ENCODE measurements around the gene SLC4A3.

The SLC4A3 gene

GRCh38 chr2:219661197-219661954 lies 33.9 kb downstream of the SLC4A3 start:
- Histone ChIP-seq H4K8ac (ENCODE audit: low read length) (no peak overlapping the region), H3K4me2 (ENCODE audit: low read length, poor library complexity, severe bottlenecking) (no peak overlapping the region), H3K9me3 (ENCODE audit: control insufficient read depth, low read length) (no peaks in the 10 kb centered on the region), H3K4me3 (ENCODE audit: insufficient read depth in 1 of 2, low read depth in 1 of 2, low read length in 2 of 2) (no peak overlapping the region), H3K79me1 (replicated peaks; ENCODE audit: low read length, poor library complexity, severe bottlenecking) (no peaks in the 10 kb centered on the region), H3K14ac (ENCODE audit: low read length in 2 of 2) (no peak overlapping the region), H2BK5ac (ENCODE audit: low read depth, low read length, poor library complexity, severe bottlenecking) (no peak overlapping the region), H2AK5ac (ENCODE audit: low read length, severe bottlenecking) (peak overlapping the region; percentile 72), H2BK120ac (ENCODE audit: low read depth, low read length) (no peak overlapping the region), H3K23ac (ENCODE audit: low read length in 2 of 2) (no peak overlapping the region), H3K18ac (ENCODE audit: low read depth in 1 of 2, low read length in 2 of 2) (no peak overlapping the region), H3K27me3 (ENCODE audit: control insufficient read depth in 1 of 2, insufficient read depth in 1 of 2, low read length in 2 of 2) (peaks cover 0 to 3% of the 10 kb centered on the region in 2 experiments), H4K91ac (ENCODE audit: low read length) (no peak overlapping the region), H3K36me3 (ENCODE audit: control insufficient read depth in 1 of 2, insufficient read depth in 2 of 2, low read depth in 1 of 2, low read length in 2 of 2) (no peaks in the 10 kb centered on the region), H3K27ac (ENCODE audit: low read length, poor library complexity, severe bottlenecking) (peak overlapping the region; percentile 55), H3K4ac (ENCODE audit: low read depth in 1 of 2, low read length in 2 of 2) (no peak overlapping the region), H2AFZ (ENCODE audit: low read depth, low read length) (no peak overlapping the region), H3K4me1 (ENCODE audit: control insufficient read depth, insufficient read depth, low read depth, low read length) (peaks cover 7% of the 10 kb centered on the region), H2BK15ac (ENCODE audit: low read depth, poor library complexity, severe bottlenecking) (no peak overlapping the region), H3K9ac (ENCODE audit: low read length) (no peak overlapping the region), H2BK12ac (ENCODE audit: low read length in 2 of 2) (no peak overlapping the region)
- no peak for DNase-seq
- 40% methylated on average over 6 of the region's 7 CpGs for WGBS

DNA sequence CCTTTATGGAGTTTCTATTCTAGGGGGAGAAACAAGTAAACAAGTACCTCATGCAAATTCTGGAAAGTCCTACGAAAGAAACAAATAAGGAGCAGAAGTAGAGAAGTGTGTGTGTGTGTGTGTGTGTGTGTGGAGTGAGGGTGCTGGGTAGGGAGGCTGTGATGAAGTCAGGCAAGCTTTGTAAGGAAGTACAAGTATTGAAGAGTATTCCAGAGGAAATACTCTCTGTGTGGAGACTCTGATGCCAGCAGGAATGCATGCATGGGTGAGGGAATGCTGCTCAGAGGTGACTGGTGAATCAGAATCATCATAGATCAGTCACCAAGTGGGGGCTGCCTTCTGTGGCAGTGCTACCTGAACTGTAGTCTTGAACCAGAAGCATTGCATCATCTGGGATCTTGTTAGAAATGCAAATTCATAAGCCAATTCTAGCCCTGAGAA lies 34.5 kb downstream of the SLC4A3 start:
- Histone ChIP-seq H3K79me1 (replicated peaks; ENCODE audit: low read length, poor library complexity, severe bottlenecking) (no peaks in the 10 kb centered on the region), H3K4me3 (ENCODE audit: insufficient read depth in 1 of 2, low read depth in 1 of 2, low read length in 2 of 2) (no peak overlapping the region), H3K18ac (ENCODE audit: low read depth in 1 of 2, low read length in 2 of 2) (no peak overlapping the region), H2BK5ac (ENCODE audit: low read depth, low read length, poor library complexity, severe bottlenecking) (no peak overlapping the region), H3K27me3 (ENCODE audit: control insufficient read depth in 1 of 2, insufficient read depth in 1 of 2, low read length in 2 of 2) (peaks cover 0 to 3% of the 10 kb centered on the region in 2 experiments), H3K9me3 (ENCODE audit: control insufficient read depth, low read length) (no peaks in the 10 kb centered on the region), H2BK12ac (ENCODE audit: low read length in 2 of 2) (no peak overlapping the region), H3K23ac (ENCODE audit: low read length in 2 of 2) (no peak overlapping the region), H2BK15ac (ENCODE audit: low read depth, poor library complexity, severe bottlenecking) (no peak overlapping the region), H3K36me3 (ENCODE audit: control insufficient read depth in 1 of 2, insufficient read depth in 2 of 2, low read depth in 1 of 2, low read length in 2 of 2) (no peaks in the 10 kb centered on the region), H3K4ac (ENCODE audit: low read depth in 1 of 2, low read length in 2 of 2) (no peak overlapping the region), H2BK120ac (ENCODE audit: low read depth, low read length) (no peak overlapping the region), H2AFZ (ENCODE audit: low read depth, low read length) (no peak overlapping the region), H3K14ac (ENCODE audit: low read length in 2 of 2) (no peak overlapping the region), H4K8ac (ENCODE audit: low read length) (no peak overlapping the region), H3K27ac (ENCODE audit: low read length, poor library complexity, severe bottlenecking) (peak overlapping the region; percentile 55), H3K4me1 (ENCODE audit: control insufficient read depth, insufficient read depth, low read depth, low read length) (peaks cover 7% of the 10 kb centered on the region), H3K4me2 (ENCODE audit: low read length, poor library complexity, severe bottlenecking) (no peak overlapping the region), H3K9ac (ENCODE audit: low read length) (no peak overlapping the region), H4K91ac (ENCODE audit: low read length) (no peak overlapping the region), H2AK5ac (ENCODE audit: low read length, severe bottlenecking) (no peak overlapping the region)
- peak; percentile 21 for DNase-seq
- WGBS: 88% methylated on average over 1 of the region's 1 CpG

- H2BK5ac ChIP-seq (ENCODE audit: low read depth, low read length, poor library complexity, severe bottlenecking): no peak overlapping the region
- H3K9ac ChIP-seq (ENCODE audit: low read length): no peak overlapping the region
- peaks cover 7% of the 10 kb centered on the region for H3K4me1 ChIP-seq (ENCODE audit: control insufficient read depth, insufficient read depth, low read depth, low read length)
- H2BK12ac ChIP-seq (ENCODE audit: low read length in 2 of 2): no peak overlapping the region
- no peaks in the 10 kb centered on the region for H3K79me1 ChIP-seq (replicated peaks; ENCODE audit: low read length, poor library complexity, severe bottlenecking)
- H4K91ac ChIP-seq (ENCODE audit: low read length): no peak overlapping the region
- no peak overlapping the region for H3K4ac ChIP-seq (ENCODE audit: low read depth in 1 of 2, low read length in 2 of 2)
- H3K27me3 ChIP-seq (ENCODE audit: control insufficient read depth in 1 of 2, insufficient read depth in 1 of 2, low read length in 2 of 2): peaks cover 0 to 3% of the 10 kb centered on the region in 2 experiments
- no peak overlapping the region for H2BK120ac ChIP-seq (ENCODE audit: low read depth, low read length)
- H3K36me3 ChIP-seq (ENCODE audit: control insufficient read depth in 1 of 2, insufficient read depth in 2 of 2, low read depth in 1 of 2, low read length in 2 of 2): no peaks in the 10 kb centered on the region
- H3K23ac ChIP-seq (ENCODE audit: low read length in 2 of 2): no peak overlapping the region
- no peak for DNase-seq
- H3K4me2 ChIP-seq (ENCODE audit: low read length, poor library complexity, severe bottlenecking): no peak overlapping the region
- H2AK5ac ChIP-seq (ENCODE audit: low read length, severe bottlenecking): peak overlapping the region; percentile 7
- no peak overlapping the region for H2BK15ac ChIP-seq (ENCODE audit: low read depth, poor library complexity, severe bottlenecking)
- no peak overlapping the region for H2AFZ ChIP-seq (ENCODE audit: low read depth, low read length)
- peak overlapping the region in 1 of 2 experiments; percentile 11 for H3K14ac ChIP-seq (ENCODE audit: low read length in 2 of 2)
- H3K9me3 ChIP-seq (ENCODE audit: control insufficient read depth, low read length): no peaks in the 10 kb centered on the region
- no peak overlapping the region for H4K8ac ChIP-seq (ENCODE audit: low read length)
- H3K4me3 ChIP-seq (ENCODE audit: insufficient read depth in 1 of 2, low read depth in 1 of 2, low read length in 2 of 2): no peak overlapping the region
- H3K18ac ChIP-seq (ENCODE audit: low read depth in 1 of 2, low read length in 2 of 2): no peak overlapping the region
- peak overlapping the region; percentile 55 for H3K27ac ChIP-seq (ENCODE audit: low read length, poor library complexity, severe bottlenecking)
Observed at GRCh38 chr2:219662566-219662965, 35.1 kb downstream of the SLC4A3 start.

- H3K4me2 ChIP-seq (ENCODE audit: low read length, poor library complexity, severe bottlenecking): no peak overlapping the region
- H3K27ac ChIP-seq (ENCODE audit: low read length, poor library complexity, severe bottlenecking): no peak overlapping the region
- H3K4ac ChIP-seq (ENCODE audit: low read depth in 1 of 2, low read length in 2 of 2): no peak overlapping the region
- H4K8ac ChIP-seq (ENCODE audit: low read length): no peak overlapping the region
- H4K91ac ChIP-seq (ENCODE audit: low read length): no peak overlapping the region
- H2BK12ac ChIP-seq (ENCODE audit: low read length in 2 of 2): no peak overlapping the region
- no peak for DNase-seq
- H3K4me3 ChIP-seq (ENCODE audit: insufficient read depth in 1 of 2, low read depth in 1 of 2, low read length in 2 of 2): no peak overlapping the region
- no peak overlapping the region for H2AK5ac ChIP-seq (ENCODE audit: low read length, severe bottlenecking)
- H2AFZ ChIP-seq (ENCODE audit: low read depth, low read length): no peak overlapping the region
- no peaks in the 10 kb centered on the region for H3K79me1 ChIP-seq (replicated peaks; ENCODE audit: low read length, poor library complexity, severe bottlenecking)
- no peaks in the 10 kb centered on the region for H3K36me3 ChIP-seq (ENCODE audit: control insufficient read depth in 1 of 2, insufficient read depth in 2 of 2, low read depth in 1 of 2, low read length in 2 of 2)
- no peak overlapping the region for H3K9ac ChIP-seq (ENCODE audit: low read length)
- H3K9me3 ChIP-seq (ENCODE audit: control insufficient read depth, low read length): no peaks in the 10 kb centered on the region
- no peak overlapping the region for H3K18ac ChIP-seq (ENCODE audit: low read depth in 1 of 2, low read length in 2 of 2)
- peaks cover 0 to 3% of the 10 kb centered on the region in 2 experiments for H3K27me3 ChIP-seq (ENCODE audit: control insufficient read depth in 1 of 2, insufficient read depth in 1 of 2, low read length in 2 of 2)
- H2BK120ac ChIP-seq (ENCODE audit: low read depth, low read length): no peak overlapping the region
- H3K4me1 ChIP-seq (ENCODE audit: control insufficient read depth, insufficient read depth, low read depth, low read length): peaks cover 7% of the 10 kb centered on the region
- WGBS: 76% methylated on average over 11 of the region's 11 CpGs
- H2BK15ac ChIP-seq (ENCODE audit: low read depth, poor library complexity, severe bottlenecking): no peak overlapping the region
- no peak overlapping the region for H2BK5ac ChIP-seq (ENCODE audit: low read depth, low read length, poor library complexity, severe bottlenecking)
- no peak overlapping the region for H3K23ac ChIP-seq (ENCODE audit: low read length in 2 of 2)
- no peak overlapping the region for H3K14ac ChIP-seq (ENCODE audit: low read length in 2 of 2)
Observed at GRCh38 chr2:219663116-219663762, 35.8 kb downstream of the SLC4A3 start.
